Trophoblast cell (in vitro differentiated cells and primary cell): ENCODE results near the gene C3.
"Not testable (repeated sequence)": the region's sequence is repeated elsewhere in the genome, so short reads cannot be mapped to it uniquely, and the experiment has no call there.

Source experiments
- DNase-seq, 2 donors: peaks; one replicate each; pipeline ENCODE4 v3.0.0-alpha.2; 2016
- H2AFZ ChIP-seq: 2 replicates; pipeline ENCODE4 v1.6.1; 2013; ENCODE audit warnings: low read length, moderate library complexity, mild to moderate bottlenecking; ENCODE audit not compliant: insufficient read depth, poor library complexity
- H2AK5ac ChIP-seq: 2 replicates; pipeline ENCODE4 v1.6.1; 2013; ENCODE audit warnings: mild to moderate bottlenecking, low read length
- H2BK120ac ChIP-seq: 2 replicates; pipeline ENCODE4 v1.6.1; 2013; ENCODE audit warnings: low read length, mild to moderate bottlenecking, moderate library complexity; ENCODE audit not compliant: insufficient read depth, poor library complexity
- H2BK12ac ChIP-seq: 2 replicates; pipeline ENCODE4 v1.6.1; 2013; ENCODE audit warnings: mild to moderate bottlenecking, low read length, moderate library complexity
- H2BK5ac ChIP-seq: 2 replicates; pipeline ENCODE4 v1.6.1; 2013; ENCODE audit warnings: low read length, low read depth, moderate library complexity, mild to moderate bottlenecking; ENCODE audit not compliant: poor library complexity
- H3K14ac ChIP-seq: 2 replicates; pipeline ENCODE4 v1.6.1; 2013; ENCODE audit warnings: mild to moderate bottlenecking, low read length
- H3K18ac ChIP-seq: 2 replicates; pipeline ENCODE4 v1.6.1; 2013; ENCODE audit warnings: mild to moderate bottlenecking, low read length
- H3K23ac ChIP-seq: 2 replicates; pipeline ENCODE4 v1.6.1; 2013; ENCODE audit warnings: low read length
- H3K27ac ChIP-seq: 2 replicates; pipeline ENCODE4 v1.5.1; 2013; ENCODE audit warnings: low read depth, mild to moderate bottlenecking, inconsistent platforms, low read length, moderate library complexity
- H3K27me3 ChIP-seq: 2 replicates; pipeline ENCODE4 v1.6.1; 2013; ENCODE audit warnings: inconsistent platforms, mild to moderate bottlenecking, low read length, moderate library complexity; ENCODE audit not compliant: insufficient read depth
- H3K36me3 ChIP-seq, 2 experiments: 1 replicate in 1 of 2; 2 replicates in 1 of 2; pipeline ENCODE4 v1.6.1; 2013; ENCODE audit warnings: low read length in 2 of 2, mild to moderate bottlenecking in 2 of 2, moderate library complexity in 1 of 2; ENCODE audit not compliant: insufficient read depth in 2 of 2, control insufficient read depth in 1 of 2
- H3K4ac ChIP-seq: 2 replicates; pipeline ENCODE4 v1.6.1; 2013; ENCODE audit warnings: low read depth, mild to moderate bottlenecking, low read length, moderate library complexity
- H3K4me1 ChIP-seq, 2 experiments: 1 replicate in 1 of 2; 2 replicates in 1 of 2; pipeline ENCODE4 v1.6.1; 2013; ENCODE audit warnings: low read length in 2 of 2, mild to moderate bottlenecking in 2 of 2, moderate library complexity in 1 of 2; ENCODE audit not compliant: insufficient read depth in 2 of 2, control insufficient read depth in 1 of 2
- H3K4me2 ChIP-seq: 2 replicates; pipeline ENCODE4 v1.6.1; 2013; ENCODE audit warnings: inconsistent platforms, mild to moderate bottlenecking, low read length, moderate library complexity
- H3K4me3 ChIP-seq: 2 replicates; pipeline ENCODE4 v1.5.1; 2013; ENCODE audit warnings: mild to moderate bottlenecking, low read depth, low read length, inconsistent platforms
- H3K79me1 ChIP-seq: one replicate; pipeline ENCODE4 v1.6.1; 2013; ENCODE audit warnings: low read length
- H3K79me2 ChIP-seq: 2 replicates; pipeline ENCODE4 v1.6.1; 2013; ENCODE audit warnings: low read length, mild to moderate bottlenecking; ENCODE audit not compliant: control insufficient read depth, insufficient read depth, poor library complexity
- H3K9ac ChIP-seq: 2 replicates; pipeline ENCODE4 v1.6.1; 2013; ENCODE audit warnings: mild to moderate bottlenecking, low read length
- H3K9me3 ChIP-seq: 2 replicates; pipeline ENCODE4 v1.6.1; 2013; ENCODE audit warnings: low read depth, mild to moderate bottlenecking, control low read depth, inconsistent platforms, low read length; ENCODE audit not compliant: insufficient read depth
- H4K12ac ChIP-seq: 2 replicates; pipeline ENCODE4 v1.6.1; 2013; ENCODE audit warnings: low read depth, mild to moderate bottlenecking, low read length, moderate library complexity
- H4K8ac ChIP-seq: 2 replicates; pipeline ENCODE4 v1.6.1; 2013; ENCODE audit warnings: low read depth, mild to moderate bottlenecking, low read length, moderate library complexity
- H4K91ac ChIP-seq: one replicate; pipeline ENCODE4 v1.6.1; 2013; ENCODE audit warnings: low read depth, mild to moderate bottlenecking, low read length, moderate library complexity
- WGBS: extraction: QIAGEN DNeasy Blood & Tissue Kit; methylation state at CpG from one replicate; pipeline ENCODE4 v1.1.7; 2013; ENCODE audit warnings: missing lambda C conversion rate; ENCODE audit not compliant: insufficient read length, insufficient coverage; ENCODE audit errors: extremely low coverage; 5-methylcytosine and 5-hydroxymethylcytosine counted together

The C3 gene

GRCh38 chr19:6748543-6748942 is 28.1 kb upstream of the C3 start:
- H3K4me2 ChIP-seq, H3K9ac ChIP-seq, H3K9me3 ChIP-seq, H3K79me2 ChIP-seq, H2AK5ac ChIP-seq, H4K8ac ChIP-seq, H4K91ac ChIP-seq, H3K14ac ChIP-seq, H2BK5ac ChIP-seq, H2AFZ ChIP-seq, H3K27ac ChIP-seq, H3K4ac ChIP-seq, H3K18ac ChIP-seq, H3K4me3 ChIP-seq, H3K27me3 ChIP-seq, H3K23ac ChIP-seq, H4K12ac ChIP-seq, H2BK12ac ChIP-seq, H2BK120ac ChIP-seq: not testable (repeated sequence)
- DNase-seq: peak; percentile 57 to 65
- Histone ChIP-seq H3K36me3 (peaks cover 74 to 84% of the 10 kb centered on the region in 2 experiments), H3K4me1 (peaks cover 15% of the 10 kb centered on the region in 2 experiments), H3K79me1 (peaks cover 12% of the 10 kb centered on the region)
- WGBS: no CpG with 5 or more reads among the region's 10 CpGs

GRCh38 chr19:6745965-6746364 is 25.5 kb upstream of the C3 start:
- Histone ChIP-seq H3K27me3 (no peaks in the 10 kb centered on the region), H3K14ac (no peak overlapping the region), H2BK12ac (no peak overlapping the region), H3K4me2 (no peak overlapping the region), H3K36me3 (peaks cover 58 to 68% of the 10 kb centered on the region in 2 experiments), H3K9me3 (peaks cover 3% of the 10 kb centered on the region), H3K18ac (peak overlapping the region; percentile 3), H3K79me1 (peaks cover 18% of the 10 kb centered on the region), H2AFZ (no peak overlapping the region), H3K4me3 (no peak overlapping the region), H4K91ac (no peak overlapping the region), H3K27ac (no peak overlapping the region), H4K8ac (no peak overlapping the region), H2BK5ac (no peak overlapping the region), H4K12ac (no peak overlapping the region), H3K79me2 (peaks cover 6% of the 10 kb centered on the region), H3K23ac (no peak overlapping the region), H2AK5ac (no peak overlapping the region), H3K4ac (no peak overlapping the region), H3K9ac (no peak overlapping the region), H3K4me1 (peaks cover 27% of the 10 kb centered on the region in 2 experiments), H2BK120ac (no peak overlapping the region)
- no peak for DNase-seq
- WGBS: no CpG with 5 or more reads among the region's 24 CpGs

GRCh38 chr19:6744381-6745301 is 24.2 kb upstream of the C3 start:
- Histone ChIP-seq H2AFZ (peak overlapping the region; percentile 35), H3K36me3 (peaks cover 46 to 56% of the 10 kb centered on the region in 2 experiments), H2BK12ac (peak overlapping the region; percentile 37), H2AK5ac (no peak overlapping the region), H3K27ac (peak overlapping the region; percentile 65), H4K12ac (peak overlapping the region; percentile 37), H3K79me1 (peaks cover 31% of the 10 kb centered on the region), H3K79me2 (peaks cover 18% of the 10 kb centered on the region), H3K9me3 (peaks cover 2% of the 10 kb centered on the region), H3K27me3 (no peaks in the 10 kb centered on the region), H3K14ac (peak overlapping the region; percentile 63), H3K18ac (peak overlapping the region; percentile 67), H3K4me3 (no peak overlapping the region), H3K4ac (peak overlapping the region; percentile 53), H3K4me2 (peak overlapping the region; percentile 19), H2BK5ac (peak overlapping the region; percentile 2), H3K23ac (no peak overlapping the region), H4K8ac (peak overlapping the region; percentile 44), H4K91ac (peak overlapping the region; percentile 70), H2BK120ac (peak overlapping the region; percentile 21), H3K4me1 (peaks cover 27 to 28% of the 10 kb centered on the region in 2 experiments), H3K9ac (no peak overlapping the region)
- DNase-seq: peak; percentile 73 to 92
- WGBS: no CpG with 5 or more reads among the region's 41 CpGs

DNA sequence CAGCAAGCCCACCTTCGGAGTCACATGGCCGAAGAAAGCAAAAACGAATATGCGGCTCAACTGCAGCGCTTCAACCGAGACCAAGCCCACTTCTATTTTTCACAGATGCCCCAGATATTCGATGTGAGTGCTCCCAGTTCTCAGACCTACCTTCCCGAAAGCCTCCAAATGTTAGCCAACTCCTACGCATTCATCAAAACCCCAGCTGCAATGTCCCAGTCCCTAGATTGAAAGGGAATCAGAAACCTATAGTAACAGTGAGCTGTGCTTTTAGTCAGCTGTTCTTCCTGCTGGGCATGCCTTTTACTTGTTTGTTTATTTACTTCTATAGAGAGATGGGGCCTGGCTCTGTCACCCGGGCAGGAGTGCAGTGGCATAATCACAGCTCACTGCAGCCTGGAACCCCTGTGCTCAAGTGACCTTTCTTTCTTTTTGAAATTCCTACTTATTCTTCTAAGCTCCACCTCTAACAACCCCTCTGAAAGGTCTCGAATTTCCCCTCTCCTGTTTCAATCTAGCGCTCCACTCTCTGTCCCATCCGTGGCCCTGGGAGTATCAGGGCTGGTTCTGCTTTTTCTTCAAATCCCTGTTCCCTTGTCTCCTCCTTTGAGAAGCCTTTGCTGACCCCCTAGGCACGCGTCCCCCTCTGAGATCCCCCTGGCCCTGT is 23.4 kb upstream of the C3 start:
- Histone ChIP-seq H3K79me2 (peaks cover 21% of the 10 kb centered on the region), H4K91ac (peak overlapping the region; percentile 56), H2AK5ac (no peak overlapping the region), H3K36me3 (peaks cover 43 to 48% of the 10 kb centered on the region in 2 experiments), H4K12ac (peak overlapping the region; percentile 16), H3K79me1 (peaks cover 36% of the 10 kb centered on the region), H3K4ac (peak overlapping the region; percentile 53), H3K9ac (peak overlapping the region; percentile 35), H3K23ac (no peak overlapping the region), H3K9me3 (peaks cover 2% of the 10 kb centered on the region), H2AFZ (peak overlapping the region; percentile 35), H2BK12ac (no peak overlapping the region), H4K8ac (no peak overlapping the region), H3K4me3 (no peak overlapping the region), H3K27me3 (no peaks in the 10 kb centered on the region), H3K4me2 (peak overlapping the region; percentile 19), H3K14ac (peak overlapping the region; percentile 63), H2BK5ac (peak overlapping the region; percentile 2), H2BK120ac (peak overlapping the region; percentile 13), H3K4me1 (peaks cover 31 to 32% of the 10 kb centered on the region in 2 experiments), H3K18ac (peak overlapping the region; percentile 67), H3K27ac (peak overlapping the region; percentile 65)
- DNase-seq: no peak
- WGBS: no CpG with 5 or more reads among the region's 15 CpGs
